Measurements from ENCODE around the gene ADPRHL1. TPM values are rescaled to one million over a fixed set of nuclear protein-coding genes. Genes with fewer than 3 reads are reported as not detected.

ADPRHL1 gene
- polyA plus RNA-seq, 1 donor (not counting 4 experiments of a cell fraction or from before 2014, with no cell fraction given) = 1.2 TPM

DNA sequence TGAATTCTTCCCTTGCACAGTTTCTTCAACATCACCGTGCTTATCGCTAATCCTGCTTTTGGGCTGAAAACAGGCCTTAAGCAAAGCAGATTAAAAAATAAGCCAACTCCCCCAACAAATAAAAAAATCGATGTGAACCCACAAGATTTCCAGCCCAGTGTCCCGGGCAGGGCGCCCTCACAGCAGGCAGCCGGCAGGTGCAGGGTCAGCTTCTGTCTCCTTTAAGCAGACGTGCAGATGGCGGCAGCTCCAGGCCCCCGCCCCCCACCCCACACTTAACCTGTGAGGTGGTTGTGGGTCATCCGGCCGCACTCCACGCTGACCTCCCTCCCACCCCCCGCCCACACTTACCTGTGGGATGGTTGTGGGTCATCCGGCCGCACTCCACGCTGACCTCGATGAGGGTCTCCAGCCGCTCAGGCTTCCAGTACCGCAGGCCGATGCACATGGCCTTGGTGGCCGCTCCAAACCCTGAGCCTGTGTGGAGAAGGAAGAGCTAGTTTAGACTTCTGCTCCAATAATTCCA is 19.8 kb downstream of the ADPRHL1 start:
- Histone ChIP-seq H3K9me3 (ENCODE audit: control insufficient read depth, low read depth, low read length) (no peaks in the 10 kb centered on the region), H3K36me3 (ENCODE audit: control insufficient read depth in 2 of 2, extremely low read depth in 1 of 2, insufficient read depth in 2 of 2, low read length in 2 of 2) (no peaks in the 10 kb centered on the region), H3K4me1 (ENCODE audit: control insufficient read depth, extremely low read depth, insufficient read depth, low read length) (no peaks in the 10 kb centered on the region), H3K4me3 (ENCODE audit: control insufficient read depth in 2 of 3, extremely low read depth in 1 of 3, insufficient read depth in 2 of 3, low read depth in 1 of 3, low read length in 3 of 3) (no peak overlapping the region), H3K27ac (ENCODE audit: control insufficient read depth, insufficient read depth, low read length) (no peak overlapping the region), H2AFZ (ENCODE audit: control insufficient read depth, low read length) (no peak overlapping the region), H3K79me2 (ENCODE audit: control insufficient read depth, insufficient read depth, low read length) (no peaks in the 10 kb centered on the region), H3K9ac (ENCODE audit: control insufficient read depth, extremely low read depth, insufficient read depth, low read length) (no peak overlapping the region), H4K20me1 (ENCODE audit: control insufficient read depth, extremely low read depth, insufficient read depth, low read length) (no peaks in the 10 kb centered on the region), H3K4me2 (ENCODE audit: control insufficient read depth, extremely low read depth, insufficient read depth, low read depth, low read length) (no peak overlapping the region), H3K27me3 (ENCODE audit: control insufficient read depth, extremely low read depth, insufficient read depth, low read length) (no peaks in the 10 kb centered on the region), H3K9me1 (ENCODE audit: control insufficient read depth, extremely low read depth, insufficient read depth, low read length) (no peaks in the 10 kb centered on the region)
- no peak for DNase-seq (ENCODE audit: low read depth, low spot score)
- dilution Hi-C loops (cut with MboI; ENCODE audit: extremely low pct_ligation_motif_present, low sequenced_read_pairs) = no loop called here
- no peak for TF ChIP-seq EZH2 (IDR thresholded peaks at IDR 0.05; ENCODE audit: low read length)
- TF ChIP-seq, protein P1, sequence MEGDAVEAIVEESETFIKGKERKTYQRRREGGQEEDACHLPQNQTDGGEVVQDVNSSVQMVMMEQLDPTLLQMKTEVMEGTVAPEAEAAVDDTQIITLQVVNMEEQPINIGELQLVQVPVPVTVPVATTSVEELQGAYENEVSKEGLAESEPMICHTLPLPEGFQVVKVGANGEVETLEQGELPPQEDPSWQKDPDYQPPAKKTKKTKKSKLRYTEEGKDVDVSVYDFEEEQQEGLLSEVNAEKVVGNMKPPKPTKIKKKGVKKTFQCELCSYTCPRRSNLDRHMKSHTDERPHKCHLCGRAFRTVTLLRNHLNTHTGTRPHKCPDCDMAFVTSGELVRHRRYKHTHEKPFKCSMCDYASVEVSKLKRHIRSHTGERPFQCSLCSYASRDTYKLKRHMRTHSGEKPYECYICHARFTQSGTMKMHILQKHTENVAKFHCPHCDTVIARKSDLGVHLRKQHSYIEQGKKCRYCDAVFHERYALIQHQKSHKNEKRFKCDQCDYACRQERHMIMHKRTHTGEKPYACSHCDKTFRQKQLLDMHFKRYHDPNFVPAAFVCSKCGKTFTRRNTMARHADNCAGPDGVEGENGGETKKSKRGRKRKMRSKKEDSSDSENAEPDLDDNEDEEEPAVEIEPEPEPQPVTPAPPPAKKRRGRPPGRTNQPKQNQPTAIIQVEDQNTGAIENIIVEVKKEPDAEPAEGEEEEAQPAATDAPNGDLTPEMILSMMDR (optimal IDR thresholded peaks at IDR 0.05 in 1 of 3, IDR thresholded peaks at IDR 0.05 in 1 of 3, conservative IDR thresholded peaks at IDR 0.05 in 1 of 3; ENCODE audit: extremely low read depth in 1 of 3, insufficient read depth in 2 of 3, low read length in 3 of 3) = no peak
- FAIRE-seq = no peak

- H3K27me3 ChIP-seq (ENCODE audit: control insufficient read depth, extremely low read depth, insufficient read depth, low read length) = no peaks in the 10 kb centered on the region
- no peak overlapping the region for H3K4me2 ChIP-seq (ENCODE audit: control insufficient read depth, extremely low read depth, insufficient read depth, low read depth, low read length)
- H3K27ac ChIP-seq (ENCODE audit: control insufficient read depth, insufficient read depth, low read length) = no peak overlapping the region
- TF ChIP-seq, protein P1 (optimal IDR thresholded peaks at IDR 0.05 in 1 of 3, IDR thresholded peaks at IDR 0.05 in 1 of 3, conservative IDR thresholded peaks at IDR 0.05 in 1 of 3; ENCODE audit: extremely low read depth in 1 of 3, insufficient read depth in 2 of 3, low read length in 3 of 3) = no peak
- no peak for TF ChIP-seq EZH2 (IDR thresholded peaks at IDR 0.05; ENCODE audit: low read length)
- no peak for DNase-seq (ENCODE audit: low read depth, low spot score)
- dilution Hi-C loops (cut with MboI; ENCODE audit: extremely low pct_ligation_motif_present, low sequenced_read_pairs) = no loop called here
- H3K9ac ChIP-seq (ENCODE audit: control insufficient read depth, extremely low read depth, insufficient read depth, low read length) = no peak overlapping the region
- H4K20me1 ChIP-seq (ENCODE audit: control insufficient read depth, extremely low read depth, insufficient read depth, low read length) = no peaks in the 10 kb centered on the region
- no peak overlapping the region for H3K4me3 ChIP-seq (ENCODE audit: control insufficient read depth in 2 of 3, extremely low read depth in 1 of 3, insufficient read depth in 2 of 3, low read depth in 1 of 3, low read length in 3 of 3)
- no peaks in the 10 kb centered on the region for H3K79me2 ChIP-seq (ENCODE audit: control insufficient read depth, insufficient read depth, low read length)
- no peak overlapping the region for H2AFZ ChIP-seq (ENCODE audit: control insufficient read depth, low read length)
- no peaks in the 10 kb centered on the region for H3K9me1 ChIP-seq (ENCODE audit: control insufficient read depth, extremely low read depth, insufficient read depth, low read length)
- no peaks in the 10 kb centered on the region for H3K9me3 ChIP-seq (ENCODE audit: control insufficient read depth, low read depth, low read length)
- H3K36me3 ChIP-seq (ENCODE audit: control insufficient read depth in 2 of 2, extremely low read depth in 1 of 2, insufficient read depth in 2 of 2, low read length in 2 of 2) = no peaks in the 10 kb centered on the region
- no peak for FAIRE-seq
- no peaks in the 10 kb centered on the region for H3K4me1 ChIP-seq (ENCODE audit: control insufficient read depth, extremely low read depth, insufficient read depth, low read length)
Observed at GRCh38 chr13:113432506-113433270, 20.6 kb downstream of the ADPRHL1 start.

All from keratinocyte (primary cell).